ENCODE measurements around the gene PKIG. TPM values are rescaled to one million over a fixed set of nuclear protein-coding genes. Genes with fewer than 3 reads are reported as not detected.

PKIG gene
- total RNA-seq, 4 donors from 2014 or later = 67.1 to 250 (median 145) TPM

DNA sequence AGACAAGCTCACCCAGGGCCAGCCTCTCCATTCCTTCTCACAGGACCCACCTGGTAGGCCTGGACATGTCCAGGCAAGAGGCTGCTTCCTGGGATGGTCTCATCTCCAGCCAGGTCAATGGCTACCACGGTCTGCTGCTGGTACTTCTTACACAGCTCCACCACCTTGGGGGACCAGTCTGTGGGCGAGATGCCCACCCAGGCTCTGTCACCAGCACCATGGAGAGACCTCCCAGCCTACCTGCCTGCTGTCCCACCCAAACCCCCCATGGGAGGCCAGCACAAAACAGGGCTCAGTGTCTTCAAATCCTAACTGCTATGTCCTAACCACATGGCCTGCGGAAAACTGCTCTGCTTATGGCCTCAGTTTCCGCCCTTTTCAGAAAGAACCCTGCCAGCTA is 41.8 kb downstream of the PKIG start:
- Histone ChIP-seq H3K36me3 (no peaks in the 10 kb centered on the region), H3K4me1 (no peaks in the 10 kb centered on the region), H3K27me3 (no peaks in the 10 kb centered on the region), H3K9me3 (no peaks in the 10 kb centered on the region), H3K27ac (no peak overlapping the region), H3K4me3 (no peak overlapping the region)
- DNase-seq = no peak
- TF ChIP-seq, protein P1, sequence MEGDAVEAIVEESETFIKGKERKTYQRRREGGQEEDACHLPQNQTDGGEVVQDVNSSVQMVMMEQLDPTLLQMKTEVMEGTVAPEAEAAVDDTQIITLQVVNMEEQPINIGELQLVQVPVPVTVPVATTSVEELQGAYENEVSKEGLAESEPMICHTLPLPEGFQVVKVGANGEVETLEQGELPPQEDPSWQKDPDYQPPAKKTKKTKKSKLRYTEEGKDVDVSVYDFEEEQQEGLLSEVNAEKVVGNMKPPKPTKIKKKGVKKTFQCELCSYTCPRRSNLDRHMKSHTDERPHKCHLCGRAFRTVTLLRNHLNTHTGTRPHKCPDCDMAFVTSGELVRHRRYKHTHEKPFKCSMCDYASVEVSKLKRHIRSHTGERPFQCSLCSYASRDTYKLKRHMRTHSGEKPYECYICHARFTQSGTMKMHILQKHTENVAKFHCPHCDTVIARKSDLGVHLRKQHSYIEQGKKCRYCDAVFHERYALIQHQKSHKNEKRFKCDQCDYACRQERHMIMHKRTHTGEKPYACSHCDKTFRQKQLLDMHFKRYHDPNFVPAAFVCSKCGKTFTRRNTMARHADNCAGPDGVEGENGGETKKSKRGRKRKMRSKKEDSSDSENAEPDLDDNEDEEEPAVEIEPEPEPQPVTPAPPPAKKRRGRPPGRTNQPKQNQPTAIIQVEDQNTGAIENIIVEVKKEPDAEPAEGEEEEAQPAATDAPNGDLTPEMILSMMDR (IDR thresholded peaks at IDR 0.05) = no peak
- TF ChIP-seq POLR2A (IDR thresholded peaks at IDR 0.05) = no peak
- intact Hi-C loops (cut with DNase I; ENCODE audit: low total_unique reads) = no loop called here

DNA sequence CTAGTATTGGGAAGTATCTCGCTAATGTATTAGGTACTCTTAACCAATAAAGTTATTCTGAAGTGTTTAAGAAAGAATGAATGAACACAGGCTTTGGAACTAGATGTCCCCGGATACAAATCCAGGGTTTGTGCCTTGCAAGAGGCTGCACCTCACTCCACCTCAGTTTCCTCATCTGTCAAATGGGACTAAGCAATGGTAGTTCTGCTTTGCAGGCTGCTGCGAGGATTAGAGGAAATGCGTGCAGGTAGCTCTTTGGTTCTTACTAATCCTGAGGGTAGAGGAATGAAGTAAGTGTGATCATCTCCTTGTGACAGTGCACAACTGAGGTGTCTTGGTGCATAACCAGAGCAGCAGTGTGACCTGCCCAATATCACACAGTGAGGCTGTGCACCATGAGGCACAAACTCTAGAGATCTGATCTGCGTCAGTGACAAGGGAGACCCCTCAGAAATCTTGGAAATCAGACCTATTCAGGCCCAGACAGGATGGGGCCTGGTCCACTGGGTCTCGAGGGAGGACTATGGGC is 42.4 kb downstream of the PKIG start:
- no peaks in the 10 kb centered on the region for H3K36me3 ChIP-seq
- TF ChIP-seq POLR2A (IDR thresholded peaks at IDR 0.05) = no peak
- TF ChIP-seq, protein P1 (IDR thresholded peaks at IDR 0.05) = no peak
- DNase-seq = no peak
- H3K4me1 ChIP-seq = no peaks in the 10 kb centered on the region
- H3K27ac ChIP-seq = no peak overlapping the region
- H3K9me3 ChIP-seq = no peaks in the 10 kb centered on the region
- intact Hi-C loops (cut with DNase I; ENCODE audit: low total_unique reads) = no loop called here
- H3K4me3 ChIP-seq = no peak overlapping the region
- H3K27me3 ChIP-seq = no peaks in the 10 kb centered on the region

DNA sequence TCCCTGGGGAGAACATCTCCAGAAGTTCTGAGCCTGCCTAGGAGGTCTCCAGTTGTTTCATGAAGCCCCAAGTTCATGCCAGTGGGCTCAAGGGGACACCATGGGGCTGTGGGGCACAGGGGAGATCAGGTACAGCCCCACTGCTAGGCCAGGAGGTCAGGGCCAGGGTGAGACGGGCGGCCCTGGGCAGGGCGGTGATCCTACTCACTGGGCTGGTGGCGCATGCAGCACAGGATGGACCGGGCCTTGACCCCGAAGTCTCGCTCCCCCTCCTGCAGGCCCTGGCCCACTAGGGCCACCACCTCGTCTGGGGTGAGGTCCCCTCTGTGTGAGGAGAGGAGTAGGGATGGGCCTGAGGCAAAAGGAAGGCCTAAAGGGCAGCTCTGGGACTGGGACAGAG is 43.0 kb downstream of the PKIG start:
- no peaks in the 10 kb centered on the region for H3K9me3 ChIP-seq
- no peak overlapping the region for H3K4me3 ChIP-seq
- H3K36me3 ChIP-seq = no peaks in the 10 kb centered on the region
- intact Hi-C loops (cut with DNase I; ENCODE audit: low total_unique reads) = no loop called here
- H3K27ac ChIP-seq = no peak overlapping the region
- no peaks in the 10 kb centered on the region for H3K27me3 ChIP-seq
- no peaks in the 10 kb centered on the region for H3K4me1 ChIP-seq
- TF ChIP-seq POLR2A (IDR thresholded peaks at IDR 0.05) = no peak
- TF ChIP-seq, protein P1 (IDR thresholded peaks at IDR 0.05) = no peak
- no peak for DNase-seq

DNA sequence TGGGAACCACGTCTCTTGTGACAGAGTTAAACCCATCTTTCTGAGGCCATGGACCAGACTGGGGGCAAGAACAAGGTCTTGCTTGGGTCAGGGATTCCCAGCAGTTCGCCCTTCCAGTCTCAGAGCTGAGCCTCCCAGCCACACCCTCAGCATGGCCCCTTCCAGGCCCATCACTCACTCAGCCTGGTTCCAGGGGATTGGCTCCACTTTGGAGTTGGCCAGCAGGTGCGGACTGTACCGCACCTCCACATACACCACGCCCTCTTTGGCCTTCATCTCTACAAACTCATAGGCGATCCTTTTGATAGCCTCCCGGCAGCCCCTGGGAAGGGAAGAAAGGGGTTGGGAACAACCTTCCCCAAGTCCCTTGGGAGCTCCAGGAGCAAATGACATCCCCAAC is 43.9 kb downstream of the PKIG start:
- Histone ChIP-seq H3K4me3 (no peak overlapping the region), H3K4me1 (no peaks in the 10 kb centered on the region), H3K27ac (no peak overlapping the region), H3K27me3 (no peaks in the 10 kb centered on the region), H3K36me3 (no peaks in the 10 kb centered on the region), H3K9me3 (no peaks in the 10 kb centered on the region)
- no peak for DNase-seq
- intact Hi-C loops (cut with DNase I; ENCODE audit: low total_unique reads) = no loop called here
- TF ChIP-seq POLR2A (IDR thresholded peaks at IDR 0.05) = no peak
- TF ChIP-seq, protein P1 (IDR thresholded peaks at IDR 0.05) = no peak

DNA sequence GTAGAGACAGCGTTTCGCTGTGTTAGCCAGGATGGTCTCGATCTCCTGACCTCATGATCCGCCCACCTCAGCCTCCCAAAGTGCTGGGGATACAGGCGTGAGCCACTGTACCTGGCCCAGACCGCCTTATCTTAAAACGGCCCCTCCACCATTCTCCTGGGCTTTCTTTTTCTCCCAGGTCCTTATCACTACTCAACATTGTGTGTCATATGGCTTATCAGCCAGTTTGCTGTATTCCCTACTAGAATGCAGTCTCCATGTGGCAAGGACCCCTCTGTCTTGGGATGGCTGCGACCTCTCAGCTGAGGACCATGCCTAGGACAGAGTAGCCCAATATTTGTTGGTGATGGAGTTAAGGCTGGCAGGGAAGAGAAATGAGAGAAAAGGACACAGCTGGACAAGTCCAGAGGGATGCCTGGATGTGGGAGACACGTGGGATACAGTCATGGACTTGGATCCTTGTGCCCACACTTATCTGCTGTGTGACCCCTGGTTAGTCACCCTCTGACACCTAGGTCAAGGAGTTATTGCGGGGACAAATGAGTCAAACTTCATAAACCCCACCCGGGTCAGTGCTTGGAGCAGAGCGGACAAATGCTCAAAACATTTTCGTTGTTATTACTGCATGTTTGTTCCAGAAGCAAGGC is 45.1 kb downstream of the PKIG start:
- no peaks in the 10 kb centered on the region for H3K9me3 ChIP-seq
- DNase-seq = no peak
- no peaks in the 10 kb centered on the region for H3K4me1 ChIP-seq
- TF ChIP-seq POLR2A (IDR thresholded peaks at IDR 0.05) = no peak
- TF ChIP-seq, protein P1 (IDR thresholded peaks at IDR 0.05) = no peak
- no peak overlapping the region for H3K4me3 ChIP-seq
- no peaks in the 10 kb centered on the region for H3K36me3 ChIP-seq
- no peaks in the 10 kb centered on the region for H3K27me3 ChIP-seq
- H3K27ac ChIP-seq = no peak overlapping the region
- intact Hi-C loops (cut with DNase I; ENCODE audit: low total_unique reads) = no loop called here
